HG03108 (cell line): Measurements from ENCODE around the gene RABGGTA.

Experiments
- ATAC-seq: cut with Tn5 transposase; IDR thresholded peaks from one replicate; pipeline ENCODE4 v1.9.1; 2021; ENCODE audit warnings: moderate library complexity; ENCODE audit not compliant: unreplicated experiment

The RABGGTA gene

GRCh38 chr14:24304019-24304387 is 32.6 kb upstream of the RABGGTA start:
- ATAC-seq: no peak

- no peak for ATAC-seq
Observed at GRCh38 chr14:24300326-24300980, 29.1 kb upstream of the RABGGTA start.

GRCh38 chr14:24299255-24300191 is 28.1 kb upstream of the RABGGTA start, which contains the start of the genes DHRS1 and NOP9:
Gene DHRS1, minus strand, starts transcription at chr14:24299780. Its CDS starts 674 bp downstream, at chr14:24299106.
Gene NOP9, plus strand, starts transcription at chr14:24299850. Its CDS starts 105 bp downstream, at chr14:24299955.
- peak; percentile 57 for ATAC-seq

- no peak for ATAC-seq
Observed at GRCh38 chr14:24298892-24299254, 27.5 kb upstream of the RABGGTA start.

GRCh38 chr14:24297190-24297964 is 26.0 kb upstream of the RABGGTA start:
- ATAC-seq: peak; percentile 18

- ATAC-seq: peak; percentile 40
Observed at GRCh38 chr14:24296341-24297157, 25.2 kb upstream of the RABGGTA start.

- no peak for ATAC-seq
Observed at GRCh38 chr14:24293525-24293924, 22.1 kb upstream of the RABGGTA start.

- ATAC-seq: no peak
Observed at GRCh38 chr14:24292118-24292807, 20.9 kb upstream of the RABGGTA start.

GRCh38 chr14:24291446-24292117 is 20.2 kb upstream of the RABGGTA start:
- no peak for ATAC-seq

GRCh38 chr14:24290746-24291145 is 19.3 kb upstream of the RABGGTA start:
- no peak for ATAC-seq

- ATAC-seq: peak; percentile 86
Observed at GRCh38 chr14:24289649-24290280, 18.4 kb upstream of the RABGGTA start.

- ATAC-seq: no peak
Observed at GRCh38 chr14:24286996-24287395, 15.6 kb upstream of the RABGGTA start.

GRCh38 chr14:24285351-24285750 is 14.0 kb upstream of the RABGGTA start:
- ATAC-seq: no peak

GRCh38 chr14:24284501-24285035 is 13.2 kb upstream of the RABGGTA start:
- ATAC-seq: no peak

- ATAC-seq: no peak
Observed at GRCh38 chr14:24283796-24284460, 12.5 kb upstream of the RABGGTA start.

GRCh38 chr14:24282736-24283135 is 11.3 kb upstream of the RABGGTA start:
- ATAC-seq: no peak

GRCh38 chr14:24281636-24282035 is 10.2 kb upstream of the RABGGTA start:
- ATAC-seq: no peak
